Activated CD4-positive, alpha-beta T cell treated with anti-CD3 and anti-CD28 coated beads, Interleukin-2, amount 10 ng/mL, durations not matched to agents 7 days and 5 days (primary cell): ENCODE measurements around the gene SRM. TPM values are rescaled to one million over a fixed set of nuclear protein-coding genes. Genes with fewer than 3 reads are reported as not detected.
A peak's percentile ranks its signal among the peaks of the same experiment; 100 is the strongest.
"Not testable (repeated sequence)": the region's sequence is repeated elsewhere in the genome, so short reads cannot be mapped to it uniquely, and the experiment has no call there.

Source experiments
- CTCF ChIA-PET: fragments of 350-600 bp; sonication (Branson Sonifier 250); formaldehyde crosslinking; loops from one replicate; lab custom pipeline; 2021; ENCODE audit warnings: antibody characterized with exemption; lab: Charles Lee
- POLR2A ChIA-PET: fragments of 350-600 bp; sonication (Branson Sonifier 250); formaldehyde crosslinking; loops from one replicate; lab custom pipeline; 2021; ENCODE audit warnings: antibody characterized with exemption; lab: Charles Lee
- DNase-seq: peaks from one replicate; pipeline ENCODE4 v3.0.0-alpha.2; 2020
- H3K27ac Mint-ChIP-seq: one replicate; pipeline ENCODE4 v1.8.0; 2021; ENCODE audit warnings: mild to moderate bottlenecking, moderate library complexity, mixed read lengths
- H3K27me3 Mint-ChIP-seq: one replicate; pipeline ENCODE4 v1.8.0; 2021; ENCODE audit warnings: mixed read lengths
- H3K36me3 Mint-ChIP-seq: one replicate; pipeline ENCODE4 v1.8.0; 2021; ENCODE audit warnings: low read depth, mixed read lengths
- H3K4me1 Mint-ChIP-seq: one replicate; pipeline ENCODE4 v1.8.0; 2021; ENCODE audit warnings: mixed read lengths
- H3K4me3 Mint-ChIP-seq: one replicate; pipeline ENCODE4 v1.8.0; 2021; ENCODE audit warnings: mild to moderate bottlenecking, moderate library complexity, mixed read lengths
- H3K9me3 Mint-ChIP-seq: one replicate; pipeline ENCODE4 v1.8.0; 2021; ENCODE audit warnings: mixed read lengths
- total RNA-seq, 2 experiments: library from RNA; stranded (reverse); gene quantifications; one replicate each; pipeline ENCODE4 v1.2.3, GENCODE V29; 2021

The SRM gene
- total RNA-seq, 2 experiments from 2014 or later: 88.1 to 93.8 TPM

GRCh38 chr1:11024154-11024873 is 35.5 kb downstream of the SRM start:
- Mint-ChIP-seq H3K4me3 (no peak overlapping the region), H3K27me3 (no peaks in the 10 kb centered on the region), H3K9me3 (no peaks in the 10 kb centered on the region), H3K36me3 (peaks cover 57% of the 10 kb centered on the region), H3K4me1 (peaks cover 13% of the 10 kb centered on the region), H3K27ac (no peak overlapping the region)
- ChIA-PET POLR2A (no interaction called here), CTCF (interaction anchor here (1.0 to 1.9 kb wide), 2 partner anchors 13 to 20 kb away, joined by 4 to 8 read pairs; no protein-coding TSS in a partner anchor)
- DNase-seq: no peak

- POLR2A ChIA-PET: no interaction called here
- CTCF ChIA-PET: no interaction called here
- peaks cover 67% of the 10 kb centered on the region for H3K36me3 Mint-ChIP-seq
- H3K27ac Mint-ChIP-seq: no peak overlapping the region
- no peak for DNase-seq
- H3K27me3 Mint-ChIP-seq: no peaks in the 10 kb centered on the region
- no peak overlapping the region for H3K4me3 Mint-ChIP-seq
- peaks cover 16% of the 10 kb centered on the region for H3K4me1 Mint-ChIP-seq
- no peaks in the 10 kb centered on the region for H3K9me3 Mint-ChIP-seq
Measured at GRCh38 chr1:11023201-11023600, 36.6 kb downstream of the SRM start.

- no peaks in the 10 kb centered on the region for H3K27me3 Mint-ChIP-seq
- peaks cover 27% of the 10 kb centered on the region for H3K4me1 Mint-ChIP-seq
- H3K9me3 Mint-ChIP-seq: no peaks in the 10 kb centered on the region
- no peak for DNase-seq
- ChIA-PET CTCF (interaction anchor here (1.9 kb wide), 1 partner anchor 18 kb away, joined by 7 read pairs; no protein-coding TSS in a partner anchor), POLR2A (no interaction called here)
- peaks cover 64% of the 10 kb centered on the region for H3K36me3 Mint-ChIP-seq
- no peak overlapping the region for H3K27ac Mint-ChIP-seq
- no peak overlapping the region for H3K4me3 Mint-ChIP-seq
Measured at GRCh38 chr1:11019971-11020370, 39.8 kb downstream of the SRM start.

- DNase-seq, CTCF ChIA-PET, H3K27ac Mint-ChIP-seq, H3K9me3 Mint-ChIP-seq, H3K4me3 Mint-ChIP-seq, POLR2A ChIA-PET, H3K27me3 Mint-ChIP-seq: not testable (repeated sequence)
- peaks cover 67% of the 10 kb centered on the region for H3K36me3 Mint-ChIP-seq
- H3K4me1 Mint-ChIP-seq: peaks cover 33% of the 10 kb centered on the region
Measured at GRCh38 chr1:11019358-11019757, 40.5 kb downstream of the SRM start.

- ChIA-PET POLR2A (no interaction called here), CTCF (interaction anchor here (0.6 kb wide), 1 partner anchor 1058 kb away, joined by 4 read pairs; no protein-coding TSS in a partner anchor)
- H3K36me3 Mint-ChIP-seq: peaks cover 33% of the 10 kb centered on the region
- peaks cover 30% of the 10 kb centered on the region for H3K4me1 Mint-ChIP-seq
- DNase-seq: no peak
- peak overlapping the region; percentile 74 for H3K27ac Mint-ChIP-seq
- H3K4me3 Mint-ChIP-seq: peak overlapping the region; percentile 80
- H3K27me3 Mint-ChIP-seq: no peaks in the 10 kb centered on the region
- H3K9me3 Mint-ChIP-seq: no peaks in the 10 kb centered on the region
Measured at GRCh38 chr1:11013160-11013531, 46.7 kb downstream of the SRM start.

GRCh38 chr1:11012260-11013159 is 47.3 kb downstream of the SRM start, which contains the start of gene TARDBP:
TSS of gene TARDBP (plus strand) at chr1:11012654. CDS start at chr1:11013728, 1,074 bp downstream.
- peak; percentile 90 for DNase-seq
- Mint-ChIP-seq H3K4me1 (peaks cover 30% of the 10 kb centered on the region), H3K27me3 (no peaks in the 10 kb centered on the region), H3K36me3 (peaks cover 31% of the 10 kb centered on the region), H3K4me3 (peak within 1 kb of the TSS; percentile 80), H3K27ac (peak within 1 kb of the TSS; percentile 99), H3K9me3 (no peaks in the 10 kb centered on the region)
- CTCF ChIA-PET: interaction anchor here (0.5 to 0.9 kb wide), 4 partner anchors 11 to 1058 kb away, joined by 3 to 4 read pairs (median 3); no protein-coding TSS in a partner anchor
- POLR2A ChIA-PET: no interaction called here

Other genes starting within 250 kb of the SRM start
- 100 to 1,000 TPM; 186 to 187 TPM for gene TARDBP, start 47.4 kb downstream of the SRM start, total RNA-seq
- not detected for gene MASP2, start 12.8 kb downstream of the SRM start, total RNA-seq
- 10 to 100 TPM; 82.5 to 87.4 TPM for gene EXOSC10, start 39.9 kb upstream of the SRM start, total RNA-seq
- gene ANGPTL7, start 129.3 kb upstream of the SRM start, total RNA-seq: not detected
- 10 to 100 TPM; 49.2 to 57.2 TPM for gene MTOR, start 202.5 kb upstream of the SRM start, total RNA-seq
- gene UBIAD1, start 213.2 kb upstream of the SRM start, total RNA-seq: 10 to 100 TPM; 53.7 to 59.1 TPM